HCT116 (cell line): ENCODE data around the gene TMEM131. TPM values are rescaled to one million over a fixed set of nuclear protein-coding genes. Genes with fewer than 3 reads are reported as not detected.

Source experiments
- ATAC-seq: fragments of 200-7000 bp; cut with Tn5 transposase; 2 replicates; pipeline ENCODE4 v1.9.1; 2020; ENCODE audit warnings: mild to moderate bottlenecking, moderate library complexity
- BruUV-seq: library from RNA; stranded (reverse); fragments of 400-500 nt; replicated peaks from 2 replicates; lab custom pipeline; 2021; lab: Mats Ljungman, UMichigan
- CTCF ChIA-PET: fragments of 300-600 bp; sonication (Branson Sonifier 250); formaldehyde crosslinking; loops from one replicate; lab custom pipeline; 2021; ENCODE audit warnings: antibody characterized with exemption; lab: Charles Lee
- POLR2A ChIA-PET: fragments of 300-600, 350-600 bp; sonication (Branson Sonifier 250); formaldehyde crosslinking; loops from one replicate; lab custom pipeline; 2021; ENCODE audit warnings: antibody characterized with exemption; lab: Charles Lee
- RAD21 ChIA-PET, 2 experiments: fragments of 300-600 bp; sonication (Branson Sonifier 250); formaldehyde crosslinking; loops; one replicate each; lab custom pipeline; 2023; ENCODE audit warnings: low total read pairs in 2 of 2; ENCODE audit not compliant: uncharacterized antibody in 2 of 2, unreplicated experiment in 2 of 2, low non-redundant PET in 1 of 2; lab: Charles Lee
- DNase-seq: peaks from one replicate; pipeline ENCODE4 v3.0.0-alpha.2; 2010; ENCODE audit warnings: low read depth, low spot score
- H2AFZ ChIP-seq: fragments of 200-600 bp; shearing (Covaris generic), sonication (generic); 2 replicates; pipeline ENCODE4 v1.6.1; 2017; ENCODE audit warnings: low read depth, mixed run types, mixed read lengths, antibody characterized with exemption, low read length; ENCODE audit not compliant: poor library complexity, severe bottlenecking
- H3K27ac ChIP-seq: 2 replicates; pipeline ENCODE4 v1.5.1; 2012; ENCODE audit warnings: low read depth, low read length
- H3K27me3 ChIP-seq: fragments of 200-600 bp; sonication (generic); 2 replicates; pipeline ENCODE4 v1.6.1; 2016; ENCODE audit warnings: mixed run types, low read length, mixed read lengths; ENCODE audit not compliant: insufficient read depth
- H3K36me3 ChIP-seq, 2 experiments: fragments of 200-500 bp in 1 of 2; fragments of 200-600 bp in 1 of 2; sonication (Bioruptor generic) in 1 of 2; sonication (generic) in 1 of 2; 2 replicates each; pipeline versions ENCODE4 v1.5.1 to v1.6.1; 2014 to 2016; ENCODE audit warnings: low read length in 2 of 2, inconsistent platforms in 1 of 2, mixed read lengths in 1 of 2, mixed run types in 1 of 2; ENCODE audit not compliant: insufficient read depth in 2 of 2, control insufficient read depth in 1 of 2
- H3K4me1 ChIP-seq, 2 experiments: fragments of 200-600 bp in 1 of 2; sonication (generic) in 1 of 2; 2 replicates each; pipeline versions ENCODE4 v1.5.1 to v1.6.1; 2012 to 2017; ENCODE audit warnings: low read length in 2 of 2, inconsistent platforms in 1 of 2, mild to moderate bottlenecking in 1 of 2, mixed read lengths in 1 of 2, mixed run types in 1 of 2, moderate library complexity in 1 of 2; ENCODE audit not compliant: insufficient read depth in 2 of 2, control insufficient read depth in 1 of 2
- H3K4me2 ChIP-seq: fragments of 200-600 bp; sonication (generic); 2 replicates; pipeline ENCODE4 v1.6.1; 2017; ENCODE audit warnings: mixed run types, low read length, mixed read lengths
- H3K4me3 ChIP-seq, 2 experiments: fragments of 200-600 bp in 1 of 2; sonication (generic) in 1 of 2; replicated peaks in 1 of 2; 2 replicates each; pipeline ENCODE4 v1.5.1; 2011 to 2016; ENCODE audit warnings: low read length in 2 of 2, control low read depth in 1 of 2, low read depth in 1 of 2, mild to moderate bottlenecking in 1 of 2, mixed read lengths in 1 of 2, mixed run types in 1 of 2
- H3K79me2 ChIP-seq: fragments of 200-600 bp; sonication (generic); 2 replicates; pipeline ENCODE4 v1.6.1; 2017; ENCODE audit warnings: mild to moderate bottlenecking, mixed run types, low read length, moderate library complexity, mixed read lengths; ENCODE audit not compliant: insufficient read depth
- H3K9ac ChIP-seq: fragments of 200-600 bp; sonication (generic); 2 replicates; pipeline ENCODE4 v1.6.1; 2016; ENCODE audit warnings: low read length, mixed read lengths
- H3K9me2 ChIP-seq: fragments of 200-600 bp; sonication (generic), shearing (Covaris generic); 2 replicates; pipeline ENCODE4 v1.6.1; 2017; ENCODE audit warnings: mixed run types, mild to moderate bottlenecking, moderate library complexity; ENCODE audit not compliant: insufficient read depth
- H3K9me3 ChIP-seq, 2 experiments: fragments of 200-500 bp in 1 of 2; fragments of 200-600 bp in 1 of 2; sonication (Bioruptor generic) in 1 of 2; sonication (generic) in 1 of 2; 2 replicates each; pipeline ENCODE4 v1.6.1; 2014 to 2017; ENCODE audit warnings: low read length in 2 of 2, mixed read lengths in 2 of 2, inconsistent platforms in 1 of 2, low read depth in 1 of 2, mild to moderate bottlenecking in 1 of 2, mixed run types in 1 of 2, moderate library complexity in 1 of 2; ENCODE audit not compliant: control insufficient read depth in 1 of 2, insufficient read depth in 1 of 2
- H4K20me1 ChIP-seq: fragments of 200-600 bp; sonication (generic), shearing (Covaris generic); 2 replicates; pipeline ENCODE4 v1.6.1; 2017; ENCODE audit warnings: mixed run types, mild to moderate bottlenecking, moderate library complexity; ENCODE audit not compliant: insufficient read depth
- CBX3 ChIP-seq: IDR thresholded peaks from 2 replicates; pipeline ENCODE4 v1.6.1; 2012; ENCODE audit warnings: low read depth
- CEBPB ChIP-seq: IDR thresholded peaks from 2 replicates; pipeline ENCODE4 v1.6.1; 2012; ENCODE audit warnings: low read depth
- EGR1 ChIP-seq: IDR thresholded peaks from 2 replicates; pipeline ENCODE4 v1.6.1; 2012; ENCODE audit warnings: low read depth
- ELF1 ChIP-seq: IDR thresholded peaks from 2 replicates; pipeline ENCODE4 v1.6.1; 2012; ENCODE audit warnings: low read depth, borderline replicate concordance
- EZH2phosphoT487 ChIP-seq: fragments of 200-600 bp; IDR thresholded peaks from 2 replicates; pipeline ENCODE4 v1.6.1; 2018; ENCODE audit warnings: antibody characterized with exemption, borderline replicate concordance
- FOSL1 ChIP-seq: IDR thresholded peaks from 2 replicates; pipeline ENCODE4 v1.6.1; 2012; ENCODE audit warnings: low read depth
- JUND ChIP-seq: IDR thresholded peaks from 2 replicates; pipeline ENCODE4 v1.6.1; 2012
- MAX ChIP-seq: IDR thresholded peaks from 2 replicates; pipeline ENCODE4 v1.6.1; 2012
- POLR2A ChIP-seq: IDR thresholded peaks from 2 replicates; pipeline ENCODE4 v1.7.0; 2011; ENCODE audit warnings: borderline replicate concordance; ENCODE audit not compliant: insufficient read depth, insufficient read length; ENCODE audit errors: extremely low read depth
- POLR2AphosphoS5 ChIP-seq: IDR thresholded peaks from 2 replicates; pipeline ENCODE4 v1.6.1; 2011; ENCODE audit warnings: mild to moderate bottlenecking, low read depth, low read length, moderate library complexity
- SIN3A ChIP-seq: IDR thresholded peaks from 2 replicates; pipeline ENCODE4 v1.6.1; 2012; ENCODE audit warnings: low read depth
- SP1 ChIP-seq: IDR thresholded peaks from 2 replicates; pipeline ENCODE4 v1.6.1; 2012; ENCODE audit warnings: low read depth
- SRF ChIP-seq: IDR thresholded peaks from 2 replicates; pipeline ENCODE4 v1.6.1; 2012; ENCODE audit warnings: low read depth
- ZBTB33 ChIP-seq: IDR thresholded peaks from 2 replicates; pipeline ENCODE4 v1.6.1; 2011; ENCODE audit warnings: mild to moderate bottlenecking, low read length, moderate library complexity; ENCODE audit not compliant: insufficient replicate concordance; ENCODE audit errors: extremely low read depth
- ZFX ChIP-seq: fragments of 450-650 bp; IDR thresholded peaks from 2 replicates; pipeline ENCODE4 v1.6.1; 2017
- intact Hi-C: fragments of 100-400 bp; cut with micrococcal nuclease; formaldehyde crosslinking; loops from 2 replicates; pipeline ENCODE4 v1.10.0; 2022
- total RNA-seq: library from RNA; stranded (reverse); gene quantifications from one replicate; pipeline ENCODE4 v1.2.1, GENCODE V29; 2021; ENCODE audit not compliant: unreplicated experiment
- TF ChIP-seq, protein P1 (sequence below): IDR thresholded peaks from 2 replicates; pipeline ENCODE4 v1.6.1; 2012
- TF ChIP-seq, protein P2 (sequence below), 3 experiments: fragments of 200-600 bp in 1 of 3; sonication (generic) in 1 of 3; IDR thresholded peaks in 2 of 3; conservative IDR thresholded peaks in 1 of 3; 2 replicates each; pipeline ENCODE4 v1.5.1; 2012 to 2017; ENCODE audit warnings: low read depth in 2 of 3, low read length in 2 of 3, antibody characterized with exemption in 1 of 3, borderline replicate concordance in 1 of 3, control low read depth in 1 of 3, mild to moderate bottlenecking in 1 of 3, mixed read lengths in 1 of 3, mixed run types in 1 of 3, moderate library complexity in 1 of 3; ENCODE audit not compliant: insufficient read depth in 1 of 3

Gene TMEM131
- total RNA-seq, 1 experiment from 2014 or later = 51.5 TPM

DNA sequence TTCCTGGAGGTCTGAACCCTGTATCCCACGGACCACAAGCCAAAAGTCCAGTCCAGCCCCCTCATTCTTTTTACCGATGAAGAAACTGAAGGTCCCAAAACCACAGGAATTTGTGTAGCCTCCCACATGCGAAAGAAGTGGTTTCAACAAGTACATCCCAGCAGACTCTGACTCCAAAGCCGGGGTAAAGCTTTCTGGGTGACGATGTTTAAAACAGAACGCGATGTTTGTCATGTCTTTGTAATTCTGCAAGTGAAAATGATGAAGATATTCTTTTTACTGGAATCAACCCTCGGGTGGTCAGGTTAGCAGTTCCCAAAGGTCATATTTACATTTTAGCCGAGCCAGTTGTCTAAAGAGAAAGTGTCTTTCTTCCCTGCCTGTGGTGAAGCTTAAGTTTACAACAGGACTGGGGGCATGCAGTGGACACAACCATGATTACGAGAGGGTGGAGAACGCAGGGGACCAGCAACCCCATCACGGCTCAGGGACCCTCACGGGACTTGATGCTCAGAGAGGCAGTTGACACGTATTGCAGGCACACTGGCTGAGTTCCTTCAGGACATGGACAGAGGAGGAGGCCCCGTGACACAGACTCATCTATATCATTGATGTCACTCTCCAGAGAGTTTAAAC lies 17.8 kb upstream of the TMEM131 start:
- intact Hi-C loops = no loop called here
- Histone ChIP-seq H3K79me2 (no peaks in the 10 kb centered on the region), H3K4me1 (no peaks in the 10 kb centered on the region), H4K20me1 (no peaks in the 10 kb centered on the region), H2AFZ (no peak overlapping the region), H3K9me3 (no peaks in the 10 kb centered on the region), H3K27ac (no peak overlapping the region), H3K9me2 (no peaks in the 10 kb centered on the region), H3K4me3 (no peak overlapping the region), H3K4me2 (no peak overlapping the region), H3K27me3 (no peaks in the 10 kb centered on the region), H3K36me3 (no peaks in the 10 kb centered on the region), H3K9ac (no peak overlapping the region)
- ChIA-PET POLR2A (no interaction called here), RAD21 (no interaction called here), CTCF (no interaction called here)
- ATAC-seq (no peak), DNase-seq (no peak)
- no peak for TF ChIP-seq FOSL1
- TF ChIP-seq, protein P1, sequence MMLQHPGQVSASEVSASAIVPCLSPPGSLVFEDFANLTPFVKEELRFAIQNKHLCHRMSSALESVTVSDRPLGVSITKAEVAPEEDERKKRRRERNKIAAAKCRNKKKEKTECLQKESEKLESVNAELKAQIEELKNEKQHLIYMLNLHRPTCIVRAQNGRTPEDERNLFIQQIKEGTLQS = no peak
- no peak for TF ChIP-seq POLR2AphosphoS5
- TF ChIP-seq, protein P2, sequence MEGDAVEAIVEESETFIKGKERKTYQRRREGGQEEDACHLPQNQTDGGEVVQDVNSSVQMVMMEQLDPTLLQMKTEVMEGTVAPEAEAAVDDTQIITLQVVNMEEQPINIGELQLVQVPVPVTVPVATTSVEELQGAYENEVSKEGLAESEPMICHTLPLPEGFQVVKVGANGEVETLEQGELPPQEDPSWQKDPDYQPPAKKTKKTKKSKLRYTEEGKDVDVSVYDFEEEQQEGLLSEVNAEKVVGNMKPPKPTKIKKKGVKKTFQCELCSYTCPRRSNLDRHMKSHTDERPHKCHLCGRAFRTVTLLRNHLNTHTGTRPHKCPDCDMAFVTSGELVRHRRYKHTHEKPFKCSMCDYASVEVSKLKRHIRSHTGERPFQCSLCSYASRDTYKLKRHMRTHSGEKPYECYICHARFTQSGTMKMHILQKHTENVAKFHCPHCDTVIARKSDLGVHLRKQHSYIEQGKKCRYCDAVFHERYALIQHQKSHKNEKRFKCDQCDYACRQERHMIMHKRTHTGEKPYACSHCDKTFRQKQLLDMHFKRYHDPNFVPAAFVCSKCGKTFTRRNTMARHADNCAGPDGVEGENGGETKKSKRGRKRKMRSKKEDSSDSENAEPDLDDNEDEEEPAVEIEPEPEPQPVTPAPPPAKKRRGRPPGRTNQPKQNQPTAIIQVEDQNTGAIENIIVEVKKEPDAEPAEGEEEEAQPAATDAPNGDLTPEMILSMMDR (IDR thresholded peaks at IDR 0.05 in 2 of 3, conservative IDR thresholded peaks at IDR 0.05 in 1 of 3; ENCODE audit: borderline replicate concordance in 1 of 3, insufficient read depth in 1 of 3, low read depth in 2 of 3, low read length in 2 of 3) = no peak
- TF ChIP-seq EZH2phosphoT487 = no peak
- no peak for TF ChIP-seq SIN3A
- TF ChIP-seq SP1 = no peak
- no peak for TF ChIP-seq ZBTB33
- TF ChIP-seq ZFX = no peak
- no peak for TF ChIP-seq CEBPB
- TF ChIP-seq EGR1 = no peak
- no peak for TF ChIP-seq JUND
- no peak for TF ChIP-seq SRF
- TF ChIP-seq ELF1 = no peak
- no peak for TF ChIP-seq CBX3
- TF ChIP-seq MAX = no peak
- TF ChIP-seq POLR2A = no peak
- no TSS peak for BruUV-seq
